Lower lobe of right lung (tissue), 2 donors: ENCODE results near the gene CREBBP. TPM values are rescaled to one million over a fixed set of nuclear protein-coding genes. Genes with fewer than 3 reads are reported as not detected.

Experiments used
- ATAC-seq, 2 donors: fragments of 200-7000 bp; cut with Tn5 transposase; one replicate each; pipeline ENCODE4 v1.9.1; 2020 to 2022; ENCODE audit warnings: mild to moderate bottlenecking in 2 of 2, moderate library complexity in 2 of 2
- DNase-seq: peaks from one replicate; pipeline ENCODE4 v3.0.0-alpha.2; 2020
- H3K27ac ChIP-seq: fragments of 200-600 bp; one replicate; pipeline ENCODE4 v1.8.0; 2022
- H3K27me3 ChIP-seq: fragments of 200-600 bp; one replicate; pipeline ENCODE4 v1.8.0; 2022; ENCODE audit warnings: low read depth
- H3K36me3 ChIP-seq: fragments of 200-600 bp; one replicate; pipeline ENCODE4 v1.8.0; 2022; ENCODE audit warnings: mild to moderate bottlenecking
- H3K4me1 ChIP-seq: fragments of 200-600 bp; one replicate; pipeline ENCODE4 v1.8.0; 2022
- H3K4me3 ChIP-seq: fragments of 200-600 bp; one replicate; pipeline ENCODE4 v1.8.0; 2022; ENCODE audit warnings: mild to moderate bottlenecking
- H3K9me3 ChIP-seq: fragments of 200-600 bp; one replicate; pipeline ENCODE4 v1.8.0; 2022
- CTCF ChIP-seq: fragments of 200-600 bp; IDR thresholded peaks from one replicate; pipeline ENCODE4 v1.8.0; 2022; ENCODE audit warnings: antibody characterized with exemption, mild to moderate bottlenecking
- intact Hi-C: fragments of 100-400 bp; cut with DNase I; formaldehyde crosslinking; loops from one replicate; pipeline ENCODE4 v1.11.0; 2022
- total RNA-seq: library from RNA; stranded (reverse); fragmentation: NEBNext Ultra II Directional; extraction: Animal tissue kit (Norgen Biotek cat#: 25700); gene quantifications from one replicate; pipeline ENCODE4 v1.2.1, GENCODE V29; 2021
- donor health status: DM: no; HTN: yes; CAD: no; lungs with severe emphysema.

Gene CREBBP
- total RNA-seq, 1 donor from 2014 or later, result 78.3 TPM

- no peaks in the 10 kb centered on the region for H3K9me3 ChIP-seq
- intact Hi-C loops, result no loop called here
- H3K4me3 ChIP-seq, result no peak overlapping the region
- no peak overlapping the region for H3K27ac ChIP-seq
- H3K4me1 ChIP-seq, result no peaks in the 10 kb centered on the region
- TF ChIP-seq CTCF, result no peak
- ATAC-seq (no peak), DNase-seq (no peak)
- H3K27me3 ChIP-seq, result no peaks in the 10 kb centered on the region
- peaks cover 99% of the 10 kb centered on the region for H3K36me3 ChIP-seq
These were observed 144.4 kb downstream of the CREBBP start for GRCh38 chr16:3736116-3736515.

- Histone ChIP-seq H3K36me3 (peaks cover 99% of the 10 kb centered on the region), H3K27ac (no peak overlapping the region), H3K27me3 (no peaks in the 10 kb centered on the region), H3K4me1 (no peaks in the 10 kb centered on the region), H3K4me3 (no peak overlapping the region), H3K9me3 (no peaks in the 10 kb centered on the region)
- no peak for TF ChIP-seq CTCF
- DNase-seq (no peak), ATAC-seq (no peak)
- intact Hi-C loops, result no loop called here
These were observed 145.0 kb downstream of the CREBBP start for GRCh38 chr16:3735541-3735940.

GRCh38 chr16:3734758-3735221 is 145.7 kb downstream of the CREBBP start:
- intact Hi-C loops, result no loop called here
- no peak overlapping the region for H3K4me3 ChIP-seq
- no peak for TF ChIP-seq CTCF
- no peaks in the 10 kb centered on the region for H3K4me1 ChIP-seq
- no peaks in the 10 kb centered on the region for H3K27me3 ChIP-seq
- no peak overlapping the region for H3K27ac ChIP-seq
- H3K36me3 ChIP-seq, result peaks cover 99% of the 10 kb centered on the region
- DNase-seq (no peak), ATAC-seq (no peak)
- H3K9me3 ChIP-seq, result no peaks in the 10 kb centered on the region

GRCh38 chr16:3734084-3734757 is 146.3 kb downstream of the CREBBP start:
- ATAC-seq (no peak), DNase-seq (no peak)
- H3K27me3 ChIP-seq, result no peaks in the 10 kb centered on the region
- no peaks in the 10 kb centered on the region for H3K9me3 ChIP-seq
- H3K27ac ChIP-seq, result no peak overlapping the region
- peaks cover 99% of the 10 kb centered on the region for H3K36me3 ChIP-seq
- H3K4me1 ChIP-seq, result no peaks in the 10 kb centered on the region
- TF ChIP-seq CTCF, result no peak
- H3K4me3 ChIP-seq, result no peak overlapping the region
- intact Hi-C loops, result no loop called here

GRCh38 chr16:3732171-3732570 is 148.3 kb downstream of the CREBBP start:
- Histone ChIP-seq H3K27ac (no peak overlapping the region), H3K4me3 (no peak overlapping the region), H3K36me3 (peaks cover 97% of the 10 kb centered on the region), H3K9me3 (no peaks in the 10 kb centered on the region), H3K4me1 (no peaks in the 10 kb centered on the region), H3K27me3 (no peaks in the 10 kb centered on the region)
- intact Hi-C loops, result no loop called here
- no peak for TF ChIP-seq CTCF
- no peak for ATAC-seq
- no peak for DNase-seq
